ENCODE data around the gene NFILZ. TPM values are rescaled to one million over a fixed set of nuclear protein-coding genes. Genes with fewer than 3 reads are reported as not detected.

NFILZ gene
- total and polyA plus RNA-seq, 7 donors = not detected

- 74 to 80% (median 77%) methylated on average over 5 of the region's 5 CpGs for WGBS, 3 donors
- Histone ChIP-seq H3K9me3 (peaks cover 20% of the 10 kb centered on the region), H3K4me1 (no peaks in the 10 kb centered on the region), H3K4me3 (no peak overlapping the region), H3K36me3 (ENCODE audit: insufficient read depth in 1 of 2, low read depth in 1 of 2) (no peaks in the 10 kb centered on the region), H3K27ac (no peak overlapping the region), H3K27me3 (ENCODE audit: insufficient read depth in 3 of 3, low read length in 2 of 3) (no peaks in the 10 kb centered on the region)
- ATAC-seq = no peak
- no peak for TF ChIP-seq CTCF (IDR thresholded peaks at IDR 0.05)
- intact Hi-C loops (cut with DNase I) = loop anchor here in 1 of 2 donors (5.0 kb wide), 1 partner anchor 60 kb away; no protein-coding TSS in a partner anchor
- DNase-seq = no peak
Measured at GRCh38 chr19:8642561-8642960, 12.1 kb downstream of the NFILZ start.

GRCh38 chr19:8643860-8644653, 13.6 kb downstream of the NFILZ start:
- 53 to 66% (median 60%) methylated on average over 7 of the region's 7 CpGs for WGBS, 3 donors
- Histone ChIP-seq H3K4me1 (no peaks in the 10 kb centered on the region), H3K36me3 (ENCODE audit: insufficient read depth in 1 of 2, low read depth in 1 of 2) (no peaks in the 10 kb centered on the region), H3K9me3 (peaks cover 20% of the 10 kb centered on the region), H3K27me3 (ENCODE audit: insufficient read depth in 3 of 3, low read length in 2 of 3) (peaks cover 0 to 2% (median 0%) of the 10 kb centered on the region in 3 donors), H3K4me3 (no peak overlapping the region), H3K27ac (no peak overlapping the region)
- TF ChIP-seq CTCF (IDR thresholded peaks at IDR 0.05) = no peak
- no peak for DNase-seq
- intact Hi-C loops (cut with DNase I) = loop anchor here in 1 of 2 donors (5.0 kb wide), 1 partner anchor 62 kb away; no protein-coding TSS in a partner anchor
- ATAC-seq = no peak

DNA sequence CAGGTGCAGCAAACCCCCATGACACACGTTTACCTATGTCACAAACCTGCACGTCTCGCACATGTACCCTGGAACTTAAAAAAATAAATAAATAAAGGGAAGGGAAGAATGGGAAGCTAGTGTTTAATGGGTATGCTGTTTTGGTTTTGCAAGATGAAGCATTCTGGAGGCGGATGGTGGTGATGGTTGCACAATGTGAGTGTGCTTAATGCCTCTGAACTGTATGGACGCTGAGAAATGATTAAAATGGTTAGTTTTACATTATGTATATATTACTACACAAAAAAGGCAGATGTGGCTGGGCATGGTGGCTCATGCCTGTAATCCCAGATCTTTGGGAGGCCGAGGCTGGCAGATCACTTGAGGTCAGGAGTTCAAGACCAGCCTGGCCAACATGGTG, 17.8 kb downstream of the NFILZ start:
- 71 to 80% (median 78%) methylated on average over 6 of the region's 6 CpGs for WGBS, 3 donors
- ATAC-seq = no peak
- no peaks in the 10 kb centered on the region for H3K36me3 ChIP-seq (ENCODE audit: insufficient read depth in 1 of 2, low read depth in 1 of 2)
- TF ChIP-seq CTCF (IDR thresholded peaks at IDR 0.05) = no peak
- DNase-seq = no peak
- H3K4me3 ChIP-seq = no peak overlapping the region
- H3K27me3 ChIP-seq (ENCODE audit: insufficient read depth in 3 of 3, low read length in 2 of 3) = peaks cover 0 to 4% (median 0%) of the 10 kb centered on the region in 3 donors
- no peaks in the 10 kb centered on the region for H3K4me1 ChIP-seq
- no peaks in the 10 kb centered on the region for H3K9me3 ChIP-seq
- intact Hi-C loops (cut with DNase I) = no loop called here
- H3K27ac ChIP-seq = no peak overlapping the region

DNA sequence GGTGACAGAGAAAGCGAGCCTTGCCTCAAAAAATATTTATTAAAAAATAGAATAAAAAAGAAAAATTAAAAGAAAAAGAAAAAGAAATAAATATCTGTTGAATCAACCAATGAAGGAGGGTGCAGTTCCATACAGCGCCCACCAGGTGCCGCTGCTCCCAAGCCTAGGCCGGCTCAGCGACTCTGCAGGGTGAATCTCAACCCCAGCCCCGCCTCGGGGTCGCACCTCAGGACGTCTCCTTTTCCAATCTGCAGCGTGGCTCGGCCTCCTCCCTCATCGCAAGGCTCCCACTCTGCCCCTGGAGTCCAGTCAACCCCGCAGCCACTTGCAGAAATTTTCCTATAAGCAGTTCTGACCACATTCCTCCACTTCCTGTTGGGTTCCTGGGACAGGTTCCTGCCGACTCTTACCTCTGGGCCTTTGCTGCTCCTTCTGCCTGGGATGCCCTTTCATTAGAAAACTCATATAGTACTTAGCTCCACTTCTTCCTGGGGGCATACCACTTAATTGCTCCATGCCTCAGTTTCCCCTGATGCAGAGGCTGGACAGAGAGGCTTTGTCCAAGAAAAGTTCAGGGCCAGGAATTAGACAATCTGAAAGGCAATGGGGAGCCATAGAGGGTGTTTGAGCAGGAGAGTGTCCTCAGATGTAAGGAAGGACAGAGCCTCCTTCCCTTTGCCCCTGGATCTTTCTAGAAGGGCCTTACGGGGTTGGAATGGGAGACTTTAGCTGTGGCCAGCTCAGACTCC, 24.3 kb downstream of the NFILZ start:
- H3K27me3 ChIP-seq (ENCODE audit: insufficient read depth in 3 of 3, low read length in 2 of 3) = peaks cover 0 to 8% (median 0%) of the 10 kb centered on the region in 3 donors
- no peak overlapping the region for H3K27ac ChIP-seq
- intact Hi-C loops (cut with DNase I) = loop anchor here in 1 of 2 donors (2.0 to 5.0 kb wide), 2 partner anchors 38 to 423 kb away; no protein-coding TSS in a partner anchor
- H3K4me3 ChIP-seq = no peak overlapping the region
- peak; percentile 81 for TF ChIP-seq CTCF (IDR thresholded peaks at IDR 0.05)
- ATAC-seq (peak in 1 of 4 donors; percentile 53), DNase-seq (peak; percentile 35 to 64)
- H3K4me1 ChIP-seq = no peaks in the 10 kb centered on the region
- no peaks in the 10 kb centered on the region for H3K9me3 ChIP-seq
- no peaks in the 10 kb centered on the region for H3K36me3 ChIP-seq (ENCODE audit: insufficient read depth in 1 of 2, low read depth in 1 of 2)
- WGBS, 3 donors = 3 to 6% (median 4%) methylated on average over 15 of the region's 15 CpGs
